Activated CD4-positive, alpha-beta T cell treated with anti-CD3 and anti-CD28 coated beads, Interleukin-2, amount 10 ng/mL, durations not matched to agents 24 days and 14 days (primary cell): Measurements from ENCODE around the gene KBTBD13. TPM values are rescaled to one million over a fixed set of nuclear protein-coding genes. Genes with fewer than 3 reads are reported as not detected.
A peak's percentile ranks its signal among the peaks of the same experiment; 100 is the strongest.

Experiments
- DNase-seq: peaks from one replicate; pipeline ENCODE4 v3.0.0; 2022
- H3K27ac Mint-ChIP-seq: one replicate; pipeline ENCODE4 v1.8.0; 2022; ENCODE audit warnings: mild to moderate bottlenecking, mixed read lengths
- H3K27me3 Mint-ChIP-seq: one replicate; pipeline ENCODE4 v1.8.0; 2022; ENCODE audit warnings: mixed read lengths
- H3K36me3 Mint-ChIP-seq: one replicate; pipeline ENCODE4 v1.8.0; 2022; ENCODE audit warnings: low read depth, mild to moderate bottlenecking, mixed read lengths
- H3K4me1 Mint-ChIP-seq: one replicate; pipeline ENCODE4 v1.8.0; 2021; ENCODE audit warnings: mixed read lengths
- H3K4me3 Mint-ChIP-seq: one replicate; pipeline ENCODE4 v1.8.0; 2022; ENCODE audit warnings: mild to moderate bottlenecking, moderate library complexity, mixed read lengths
- H3K9me3 Mint-ChIP-seq: one replicate; pipeline ENCODE4 v1.8.0; 2021; ENCODE audit warnings: mixed read lengths
- intact Hi-C: fragments of 100-400 bp; cut with micrococcal nuclease; formaldehyde crosslinking; loops from one replicate; pipeline ENCODE4 v1.15.1; 2023
- total RNA-seq: library from RNA; stranded (reverse); gene quantifications from 2 replicates; pipeline ENCODE4 v1.2.3, GENCODE V29; 2022

KBTBD13 gene
- not detected in 2 replicates for total RNA-seq

GRCh38 chr15:65076486-65077290 lies at the start of gene KBTBD13:
TSS of gene KBTBD13 (plus strand) at chr15:65076746. CDS start at chr15:65076816, 70 bp downstream.
- H3K27me3 Mint-ChIP-seq = peaks cover 17% of the 10 kb centered on the region
- intact Hi-C loops = loop anchor here (5.0 kb wide), 1 partner anchor 344 kb away; no protein-coding TSS in a partner anchor
- no peak within 1 kb of the TSS for H3K4me3 Mint-ChIP-seq
- DNase-seq = no peak
- no peak within 1 kb of the TSS for H3K27ac Mint-ChIP-seq
- no peaks in the 10 kb centered on the region for H3K9me3 Mint-ChIP-seq
- H3K36me3 Mint-ChIP-seq = no peaks in the 10 kb centered on the region
- peaks cover 5% of the 10 kb centered on the region for H3K4me1 Mint-ChIP-seq

- H3K27ac Mint-ChIP-seq = no peak overlapping the region
- no peak overlapping the region for H3K4me3 Mint-ChIP-seq
- no peak for DNase-seq
- H3K27me3 Mint-ChIP-seq = peaks cover 7% of the 10 kb centered on the region
- H3K9me3 Mint-ChIP-seq = no peaks in the 10 kb centered on the region
- intact Hi-C loops = no loop called here
- peaks cover 23% of the 10 kb centered on the region for H3K36me3 Mint-ChIP-seq
- peaks cover 15% of the 10 kb centered on the region for H3K4me1 Mint-ChIP-seq
Observed at GRCh38 chr15:65026756-65027155, 49.8 kb upstream of the KBTBD13 start.

GRCh38 chr15:65027593-65027992 lies 49.0 kb upstream of the KBTBD13 start:
- no peaks in the 10 kb centered on the region for H3K9me3 Mint-ChIP-seq
- H3K4me3 Mint-ChIP-seq = peak overlapping the region; percentile 93
- DNase-seq = no peak
- H3K36me3 Mint-ChIP-seq = peaks cover 23% of the 10 kb centered on the region
- peaks cover 13% of the 10 kb centered on the region for H3K27me3 Mint-ChIP-seq
- no peak overlapping the region for H3K27ac Mint-ChIP-seq
- peaks cover 15% of the 10 kb centered on the region for H3K4me1 Mint-ChIP-seq
- intact Hi-C loops = no loop called here

GRCh38 chr15:65028338-65028737 lies 48.2 kb upstream of the KBTBD13 start:
- Mint-ChIP-seq H3K4me1 (peaks cover 19% of the 10 kb centered on the region), H3K36me3 (peaks cover 23% of the 10 kb centered on the region), H3K27me3 (peaks cover 15% of the 10 kb centered on the region), H3K4me3 (peak overlapping the region; percentile 93), H3K9me3 (no peaks in the 10 kb centered on the region), H3K27ac (peak overlapping the region; percentile 94)
- intact Hi-C loops = no loop called here
- DNase-seq = peak; percentile 68

GRCh38 chr15:65028921-65029735 lies 47.4 kb upstream of the KBTBD13 start, which contains the start of gene MTFMT:
TSS of gene MTFMT (minus strand) at chr15:65029639. CDS start at chr15:65029613, 26 bp downstream.
- Mint-ChIP-seq H3K9me3 (no peaks in the 10 kb centered on the region), H3K4me1 (peaks cover 22% of the 10 kb centered on the region), H3K36me3 (peaks cover 23% of the 10 kb centered on the region), H3K27ac (peak within 1 kb of the TSS; percentile 94), H3K27me3 (peaks cover 16% of the 10 kb centered on the region), H3K4me3 (peak within 1 kb of the TSS; percentile 93)
- peak; percentile 97 for DNase-seq
- intact Hi-C loops = no loop called here

GRCh38 chr15:65029736-65030208 lies 46.8 kb upstream of the KBTBD13 start:
- peak overlapping the region; percentile 67 for H3K4me3 Mint-ChIP-seq
- H3K36me3 Mint-ChIP-seq = peaks cover 19% of the 10 kb centered on the region
- intact Hi-C loops = loop anchor here (5.0 kb wide), 1 partner anchor 273 kb away; the partner anchor contains the start of gene RNU5B-1
- peaks cover 22% of the 10 kb centered on the region for H3K4me1 Mint-ChIP-seq
- H3K9me3 Mint-ChIP-seq = no peaks in the 10 kb centered on the region
- DNase-seq = no peak
- H3K27me3 Mint-ChIP-seq = peaks cover 16% of the 10 kb centered on the region
- H3K27ac Mint-ChIP-seq = peak overlapping the region; percentile 58

- H3K36me3 Mint-ChIP-seq = peaks cover 3% of the 10 kb centered on the region
- H3K27me3 Mint-ChIP-seq = peaks cover 16% of the 10 kb centered on the region
- peak; percentile 75 for DNase-seq
- intact Hi-C loops = loop anchor here (1.0 to 5.0 kb wide), 2 partner anchors 45 to 269 kb away; partner anchors contain the start of gene RNU5B-1
- H3K4me3 Mint-ChIP-seq = no peak overlapping the region
- H3K27ac Mint-ChIP-seq = no peak overlapping the region
- H3K4me1 Mint-ChIP-seq = peaks cover 19% of the 10 kb centered on the region
- no peaks in the 10 kb centered on the region for H3K9me3 Mint-ChIP-seq
Observed at GRCh38 chr15:65032801-65033537, 43.6 kb upstream of the KBTBD13 start.

GRCh38 chr15:65033659-65034269 lies 42.8 kb upstream of the KBTBD13 start:
- H3K4me3 Mint-ChIP-seq = no peak overlapping the region
- peaks cover 13% of the 10 kb centered on the region for H3K4me1 Mint-ChIP-seq
- intact Hi-C loops = loop anchor here (1.0 to 5.0 kb wide), 2 partner anchors 45 to 269 kb away; partner anchors contain the start of gene RNU5B-1
- H3K27me3 Mint-ChIP-seq = peaks cover 16% of the 10 kb centered on the region
- DNase-seq = peak; percentile 75
- no peak overlapping the region for H3K27ac Mint-ChIP-seq
- H3K36me3 Mint-ChIP-seq = no peaks in the 10 kb centered on the region
- no peaks in the 10 kb centered on the region for H3K9me3 Mint-ChIP-seq

GRCh38 chr15:65034719-65035118 lies 41.8 kb upstream of the KBTBD13 start:
- Mint-ChIP-seq H3K27me3 (peaks cover 16% of the 10 kb centered on the region), H3K27ac (no peak overlapping the region), H3K4me1 (peaks cover 12% of the 10 kb centered on the region), H3K36me3 (no peaks in the 10 kb centered on the region), H3K9me3 (no peaks in the 10 kb centered on the region), H3K4me3 (no peak overlapping the region)
- intact Hi-C loops = loop anchor here (5.0 kb wide), 1 partner anchor 268 kb away; the partner anchor contains the start of gene RNU5B-1
- no peak for DNase-seq

GRCh38 chr15:65037309-65037708 lies 39.2 kb upstream of the KBTBD13 start:
- H3K27ac Mint-ChIP-seq = no peak overlapping the region
- no peaks in the 10 kb centered on the region for H3K36me3 Mint-ChIP-seq
- DNase-seq = no peak
- intact Hi-C loops = no loop called here
- H3K4me1 Mint-ChIP-seq = peaks cover 7% of the 10 kb centered on the region
- no peaks in the 10 kb centered on the region for H3K9me3 Mint-ChIP-seq
- H3K27me3 Mint-ChIP-seq = peaks cover 3% of the 10 kb centered on the region
- no peak overlapping the region for H3K4me3 Mint-ChIP-seq

- no peak for DNase-seq
- H3K27ac Mint-ChIP-seq = no peak overlapping the region
- H3K9me3 Mint-ChIP-seq = no peaks in the 10 kb centered on the region
- H3K27me3 Mint-ChIP-seq = no peaks in the 10 kb centered on the region
- intact Hi-C loops = no loop called here
- no peak overlapping the region for H3K4me3 Mint-ChIP-seq
- peaks cover 3% of the 10 kb centered on the region for H3K4me1 Mint-ChIP-seq
- H3K36me3 Mint-ChIP-seq = no peaks in the 10 kb centered on the region
Observed at GRCh38 chr15:65038428-65038827, 38.1 kb upstream of the KBTBD13 start.

- intact Hi-C loops = no loop called here
- Mint-ChIP-seq H3K4me1 (peaks cover under 1% of the 10 kb centered on the region), H3K27ac (no peak overlapping the region), H3K4me3 (no peak overlapping the region), H3K27me3 (no peaks in the 10 kb centered on the region), H3K9me3 (no peaks in the 10 kb centered on the region), H3K36me3 (no peaks in the 10 kb centered on the region)
- no peak for DNase-seq
Observed at GRCh38 chr15:65038836-65039235, 37.7 kb upstream of the KBTBD13 start.

- no peak for DNase-seq
- intact Hi-C loops = loop anchor here (10.0 kb wide), 1 partner anchor 94 kb away; the partner anchor contains the start of gene PDCD7
- Mint-ChIP-seq H3K4me1 (peaks cover 6% of the 10 kb centered on the region), H3K27ac (no peak overlapping the region), H3K36me3 (no peaks in the 10 kb centered on the region), H3K9me3 (no peaks in the 10 kb centered on the region), H3K27me3 (no peaks in the 10 kb centered on the region), H3K4me3 (no peak overlapping the region)
Observed at GRCh38 chr15:65040461-65040860, 36.1 kb upstream of the KBTBD13 start.
